ENCODE data around the gene PAX5.

PAX5 gene

GRCh38 chr9:36905101-36906066, 128.7 kb downstream of the PAX5 start:
- H2AFZ ChIP-seq (ENCODE audit: low read depth, low read length): no peak overlapping the region
- no peak for ATAC-seq (ENCODE audit: insufficient read depth, low read depth)
- H3K9me3 ChIP-seq (ENCODE audit: insufficient read depth, low read length, severe bottlenecking): no peaks in the 10 kb centered on the region
- H3K27me3 ChIP-seq (ENCODE audit: insufficient read depth, low read length, poor library complexity): peaks cover 54% of the 10 kb centered on the region
- no peak for DNase-seq
- no peak overlapping the region for H3K9ac ChIP-seq (ENCODE audit: low read depth, low read length)
- H3K27ac ChIP-seq (ENCODE audit: low read length): no peak overlapping the region
- no peak overlapping the region for H3K4me3 ChIP-seq (ENCODE audit: low read depth in 1 of 2, low read length in 2 of 2)
- TF ChIP-seq EZH2 (IDR thresholded peaks at IDR 0.05; ENCODE audit: borderline replicate concordance, low read depth, low read length, severe bottlenecking) (no peak), CTCF (IDR thresholded peaks at IDR 0.05; ENCODE audit: borderline replicate concordance, extremely low read depth, low read length, poor library complexity, severe bottlenecking) (no peak)
- H3K4me2 ChIP-seq (ENCODE audit: insufficient read depth, low read length): no peak overlapping the region
- H3K36me3 ChIP-seq (ENCODE audit: insufficient read depth, low read length): no peaks in the 10 kb centered on the region
- no peaks in the 10 kb centered on the region for H3K4me1 ChIP-seq (ENCODE audit: insufficient read depth, low read length)
- H3K79me2 ChIP-seq (ENCODE audit: insufficient read depth, low read length): no peaks in the 10 kb centered on the region
- H4K20me1 ChIP-seq (ENCODE audit: insufficient read depth, low read length): no peaks in the 10 kb centered on the region

GRCh38 chr9:36903541-36904435, 130.3 kb downstream of the PAX5 start:
- no peaks in the 10 kb centered on the region for H4K20me1 ChIP-seq (ENCODE audit: insufficient read depth, low read length)
- ATAC-seq (ENCODE audit: insufficient read depth, low read depth): peak; percentile 31; the same call in 1 of the 3 replicates
- H3K79me2 ChIP-seq (ENCODE audit: insufficient read depth, low read length): no peaks in the 10 kb centered on the region
- H3K27me3 ChIP-seq (ENCODE audit: insufficient read depth, low read length, poor library complexity): peaks cover 50% of the 10 kb centered on the region
- H3K9ac ChIP-seq (ENCODE audit: low read depth, low read length): no peak overlapping the region
- H3K27ac ChIP-seq (ENCODE audit: low read length): no peak overlapping the region
- no peak overlapping the region for H3K4me2 ChIP-seq (ENCODE audit: insufficient read depth, low read length)
- TF ChIP-seq CTCF (IDR thresholded peaks at IDR 0.05; ENCODE audit: borderline replicate concordance, extremely low read depth, low read length, poor library complexity, severe bottlenecking) (no peak), EZH2 (IDR thresholded peaks at IDR 0.05; ENCODE audit: borderline replicate concordance, low read depth, low read length, severe bottlenecking) (no peak)
- no peak overlapping the region for H2AFZ ChIP-seq (ENCODE audit: low read depth, low read length)
- H3K9me3 ChIP-seq (ENCODE audit: insufficient read depth, low read length, severe bottlenecking): no peaks in the 10 kb centered on the region
- no peak for DNase-seq
- no peaks in the 10 kb centered on the region for H3K4me1 ChIP-seq (ENCODE audit: insufficient read depth, low read length)
- no peak overlapping the region for H3K4me3 ChIP-seq (ENCODE audit: low read depth in 1 of 2, low read length in 2 of 2)
- no peaks in the 10 kb centered on the region for H3K36me3 ChIP-seq (ENCODE audit: insufficient read depth, low read length)

GRCh38 chr9:36902861-36903524, 131.1 kb downstream of the PAX5 start:
- Histone ChIP-seq H3K9me3 (ENCODE audit: insufficient read depth, low read length, severe bottlenecking) (no peaks in the 10 kb centered on the region), H3K4me1 (ENCODE audit: insufficient read depth, low read length) (no peaks in the 10 kb centered on the region), H3K4me2 (ENCODE audit: insufficient read depth, low read length) (no peak overlapping the region), H2AFZ (ENCODE audit: low read depth, low read length) (no peak overlapping the region), H3K79me2 (ENCODE audit: insufficient read depth, low read length) (no peaks in the 10 kb centered on the region), H3K9ac (ENCODE audit: low read depth, low read length) (no peak overlapping the region), H3K36me3 (ENCODE audit: insufficient read depth, low read length) (no peaks in the 10 kb centered on the region), H3K27ac (ENCODE audit: low read length) (no peak overlapping the region), H3K4me3 (ENCODE audit: low read depth in 1 of 2, low read length in 2 of 2) (no peak overlapping the region), H4K20me1 (ENCODE audit: insufficient read depth, low read length) (no peaks in the 10 kb centered on the region), H3K27me3 (ENCODE audit: insufficient read depth, low read length, poor library complexity) (peaks cover 46% of the 10 kb centered on the region)
- no peak for TF ChIP-seq EZH2 (IDR thresholded peaks at IDR 0.05; ENCODE audit: borderline replicate concordance, low read depth, low read length, severe bottlenecking)
- TF ChIP-seq CTCF (IDR thresholded peaks at IDR 0.05; ENCODE audit: borderline replicate concordance, extremely low read depth, low read length, poor library complexity, severe bottlenecking): no peak
- no peak for DNase-seq
- no peak for ATAC-seq (ENCODE audit: insufficient read depth, low read depth)
